Astrocyte (in vitro differentiated cells and primary cell): ENCODE measurements around the gene DDRGK1. TPM values are rescaled to one million over a fixed set of nuclear protein-coding genes. Genes with fewer than 3 reads are reported as not detected.

ENCODE experiments used
- DNase-seq: peaks from one replicate; pipeline ENCODE4 v3.0.0-alpha.2; 2010; ENCODE audit warnings: low read depth
- FAIRE-seq: peaks from 2 replicates; lab custom pipeline; 2011; peaks lifted over from hg19 to GRCh38; lab: Jason Lieb, UNC
- H2AFZ ChIP-seq: 2 replicates; pipeline ENCODE4 v1.6.0; 2012; ENCODE audit warnings: low read depth, low read length, inconsistent platforms
- H3K27ac ChIP-seq: 2 replicates; pipeline ENCODE4 v1.5.1; 2011; ENCODE audit warnings: low read depth, low read length, inconsistent platforms
- H3K27me3 ChIP-seq: 2 replicates; pipeline ENCODE4 v1.6.0; 2011; ENCODE audit warnings: low read length, inconsistent platforms; ENCODE audit not compliant: insufficient read depth
- H3K36me3 ChIP-seq: 2 replicates; pipeline ENCODE4 v1.5.1; 2011; ENCODE audit warnings: low read length, inconsistent platforms; ENCODE audit not compliant: insufficient read depth
- H3K4me1 ChIP-seq: 2 replicates; pipeline ENCODE4 v1.5.1; 2011; ENCODE audit warnings: low read length, inconsistent platforms; ENCODE audit not compliant: insufficient read depth
- H3K4me2 ChIP-seq: 2 replicates; pipeline ENCODE4 v1.6.0; 2012; ENCODE audit warnings: low read length, inconsistent platforms
- H3K4me3 ChIP-seq: 2 replicates; pipeline ENCODE4 v1.5.1; 2011; ENCODE audit warnings: low read depth, mild to moderate bottlenecking, low read length, inconsistent platforms; ENCODE audit not compliant: insufficient read depth
- H3K79me2 ChIP-seq: 2 replicates; pipeline ENCODE4 v1.6.0; 2012; ENCODE audit warnings: mild to moderate bottlenecking, low read length, inconsistent platforms; ENCODE audit not compliant: insufficient read depth
- H3K9ac ChIP-seq: 2 replicates; pipeline ENCODE4 v1.6.0; 2012; ENCODE audit warnings: mild to moderate bottlenecking, low read length, inconsistent platforms
- H3K9me3 ChIP-seq: 2 replicates; pipeline ENCODE4 v1.5.1; 2012; ENCODE audit warnings: low read depth, mild to moderate bottlenecking, low read length, inconsistent platforms; ENCODE audit not compliant: insufficient read depth
- H4K20me1 ChIP-seq: 2 replicates; pipeline ENCODE4 v1.6.0; 2012; ENCODE audit warnings: low read length, inconsistent platforms; ENCODE audit not compliant: insufficient read depth
- H3K27ac Mint-ChIP-seq: one replicate; pipeline ENCODE4 v1.8.0; 2021; ENCODE audit warnings: mild to moderate bottlenecking, mixed read lengths; ENCODE audit not compliant: unreplicated experiment
- H3K27me3 Mint-ChIP-seq: one replicate; pipeline ENCODE4 v1.8.0; 2021; ENCODE audit warnings: low read depth, mixed read lengths; ENCODE audit not compliant: unreplicated experiment
- H3K36me3 Mint-ChIP-seq: one replicate; pipeline ENCODE4 v1.8.0; 2021; ENCODE audit warnings: low read depth, mixed read lengths; ENCODE audit not compliant: unreplicated experiment
- H3K4me1 Mint-ChIP-seq: one replicate; pipeline ENCODE4 v1.8.0; 2021; ENCODE audit warnings: low read depth, mixed read lengths; ENCODE audit not compliant: unreplicated experiment
- H3K4me3 Mint-ChIP-seq: one replicate; pipeline ENCODE4 v1.8.0; 2021; ENCODE audit warnings: mild to moderate bottlenecking, moderate library complexity, mixed read lengths; ENCODE audit not compliant: unreplicated experiment
- H3K9me3 Mint-ChIP-seq: one replicate; pipeline ENCODE4 v1.8.0; 2021; ENCODE audit warnings: mild to moderate bottlenecking, mixed read lengths; ENCODE audit not compliant: unreplicated experiment
- CTCF ChIP-seq: IDR thresholded peaks from 2 replicates; pipeline ENCODE4 v1.5.1; 2011; ENCODE audit warnings: low read depth, mild to moderate bottlenecking, inconsistent platforms, low read length, moderate library complexity; ENCODE audit not compliant: insufficient read depth
- EZH2 ChIP-seq: IDR thresholded peaks from 2 replicates; pipeline ENCODE4 v1.6.1; 2012; ENCODE audit warnings: mild to moderate bottlenecking, low read length, inconsistent platforms; ENCODE audit not compliant: insufficient read depth
- total RNA-seq: library from RNA; stranded (reverse); gene quantifications from 2 replicates; pipeline ENCODE4 v1.2.1, GENCODE V29; 2021

The DDRGK1 gene
- total RNA-seq, 1 donor from 2014 or later: 36.7 TPM

- DNase-seq: no peak
- H3K27me3 Mint-ChIP-seq: peaks cover 13% of the 10 kb centered on the region
- H3K27ac ChIP-seq: no peak overlapping the region
- no peak overlapping the region for H3K9ac ChIP-seq
- no peak overlapping the region for H3K4me2 ChIP-seq
- TF ChIP-seq EZH2: no peak
- peaks cover 2% of the 10 kb centered on the region for H3K79me2 ChIP-seq
- no peak overlapping the region for H3K4me3 Mint-ChIP-seq
- no peak for FAIRE-seq
- no peak overlapping the region for H2AFZ ChIP-seq
- H3K27ac Mint-ChIP-seq: no peak overlapping the region
- H3K36me3 Mint-ChIP-seq: peaks cover 9% of the 10 kb centered on the region
- no peaks in the 10 kb centered on the region for H3K9me3 Mint-ChIP-seq
- peaks cover 4% of the 10 kb centered on the region for H4K20me1 ChIP-seq
- H3K27me3 ChIP-seq: peaks cover 7% of the 10 kb centered on the region
- no peak overlapping the region for H3K4me3 ChIP-seq
- no peaks in the 10 kb centered on the region for H3K36me3 ChIP-seq
- no peaks in the 10 kb centered on the region for H3K4me1 ChIP-seq
- H3K9me3 ChIP-seq: no peaks in the 10 kb centered on the region
- H3K4me1 Mint-ChIP-seq: no peaks in the 10 kb centered on the region
Measured at GRCh38 chr20:3164763-3165410, 39.6 kb downstream of the DDRGK1 start.

GRCh38 chr20:3164043-3164762 lies 40.3 kb downstream of the DDRGK1 start:
- H3K27me3 Mint-ChIP-seq: peaks cover 9% of the 10 kb centered on the region
- Histone ChIP-seq H3K27ac (no peak overlapping the region), H3K9ac (no peak overlapping the region), H3K36me3 (no peaks in the 10 kb centered on the region), H3K79me2 (peaks cover 9% of the 10 kb centered on the region), H3K4me2 (no peak overlapping the region), H3K9me3 (no peaks in the 10 kb centered on the region), H4K20me1 (peaks cover 7% of the 10 kb centered on the region), H3K4me3 (no peak overlapping the region), H2AFZ (no peak overlapping the region), H3K27me3 (peaks cover 7% of the 10 kb centered on the region), H3K4me1 (no peaks in the 10 kb centered on the region)
- no peak for DNase-seq
- peaks cover 7% of the 10 kb centered on the region for H3K36me3 Mint-ChIP-seq
- FAIRE-seq: no peak
- H3K27ac Mint-ChIP-seq: no peak overlapping the region
- H3K4me1 Mint-ChIP-seq: no peaks in the 10 kb centered on the region
- no peak overlapping the region for H3K4me3 Mint-ChIP-seq
- H3K9me3 Mint-ChIP-seq: no peaks in the 10 kb centered on the region
- TF ChIP-seq EZH2 (no peak), CTCF (no peak)

GRCh38 chr20:3163099-3164042 lies 41.1 kb downstream of the DDRGK1 start:
- Histone ChIP-seq H3K9ac (no peak overlapping the region), H2AFZ (no peak overlapping the region), H3K79me2 (peaks cover 17% of the 10 kb centered on the region), H3K4me1 (peaks cover 5% of the 10 kb centered on the region), H3K4me2 (no peak overlapping the region), H4K20me1 (peaks cover 12% of the 10 kb centered on the region), H3K9me3 (no peaks in the 10 kb centered on the region), H3K27me3 (no peaks in the 10 kb centered on the region), H3K4me3 (no peak overlapping the region), H3K36me3 (no peaks in the 10 kb centered on the region), H3K27ac (no peak overlapping the region)
- DNase-seq (no peak), FAIRE-seq (no peak)
- Mint-ChIP-seq H3K27ac (peak overlapping the region; percentile 38), H3K36me3 (peaks cover 6% of the 10 kb centered on the region), H3K9me3 (no peaks in the 10 kb centered on the region), H3K4me3 (no peak overlapping the region), H3K27me3 (peaks cover under 1% of the 10 kb centered on the region), H3K4me1 (peaks cover 5% of the 10 kb centered on the region)
- TF ChIP-seq EZH2 (no peak), CTCF (no peak)
